GM12872 (cell line): ENCODE measurements around the gene JAZF1.

Experiments
- TF ChIP-seq, protein P1 (sequence below): IDR thresholded peaks from 3 replicates; pipeline ENCODE4 v1.5.1; 2011; ENCODE audit warnings: low read depth, mild to moderate bottlenecking, low read length, moderate library complexity; ENCODE audit not compliant: insufficient read depth

JAZF1 gene

DNA sequence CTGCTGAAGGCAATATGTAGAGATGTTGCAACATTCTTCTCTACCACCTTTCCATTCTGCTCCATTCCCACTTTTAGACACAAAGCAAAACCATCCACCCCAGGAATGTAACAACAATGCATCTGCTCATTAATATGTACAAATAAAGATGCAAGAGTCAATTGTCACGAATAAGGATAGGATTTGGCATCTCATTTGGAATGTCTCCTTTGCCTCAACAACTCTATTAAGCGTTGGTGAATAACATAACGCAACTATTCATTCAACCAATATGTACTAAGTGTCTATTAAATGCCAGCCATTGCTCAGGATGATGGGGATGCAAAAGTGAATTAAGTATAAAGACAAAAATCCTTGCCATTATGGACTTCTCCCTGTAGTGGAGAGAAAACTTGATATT is 152.1 kb downstream of the JAZF1 start:
- TF ChIP-seq, protein P1, sequence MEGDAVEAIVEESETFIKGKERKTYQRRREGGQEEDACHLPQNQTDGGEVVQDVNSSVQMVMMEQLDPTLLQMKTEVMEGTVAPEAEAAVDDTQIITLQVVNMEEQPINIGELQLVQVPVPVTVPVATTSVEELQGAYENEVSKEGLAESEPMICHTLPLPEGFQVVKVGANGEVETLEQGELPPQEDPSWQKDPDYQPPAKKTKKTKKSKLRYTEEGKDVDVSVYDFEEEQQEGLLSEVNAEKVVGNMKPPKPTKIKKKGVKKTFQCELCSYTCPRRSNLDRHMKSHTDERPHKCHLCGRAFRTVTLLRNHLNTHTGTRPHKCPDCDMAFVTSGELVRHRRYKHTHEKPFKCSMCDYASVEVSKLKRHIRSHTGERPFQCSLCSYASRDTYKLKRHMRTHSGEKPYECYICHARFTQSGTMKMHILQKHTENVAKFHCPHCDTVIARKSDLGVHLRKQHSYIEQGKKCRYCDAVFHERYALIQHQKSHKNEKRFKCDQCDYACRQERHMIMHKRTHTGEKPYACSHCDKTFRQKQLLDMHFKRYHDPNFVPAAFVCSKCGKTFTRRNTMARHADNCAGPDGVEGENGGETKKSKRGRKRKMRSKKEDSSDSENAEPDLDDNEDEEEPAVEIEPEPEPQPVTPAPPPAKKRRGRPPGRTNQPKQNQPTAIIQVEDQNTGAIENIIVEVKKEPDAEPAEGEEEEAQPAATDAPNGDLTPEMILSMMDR: no peak

DNA sequence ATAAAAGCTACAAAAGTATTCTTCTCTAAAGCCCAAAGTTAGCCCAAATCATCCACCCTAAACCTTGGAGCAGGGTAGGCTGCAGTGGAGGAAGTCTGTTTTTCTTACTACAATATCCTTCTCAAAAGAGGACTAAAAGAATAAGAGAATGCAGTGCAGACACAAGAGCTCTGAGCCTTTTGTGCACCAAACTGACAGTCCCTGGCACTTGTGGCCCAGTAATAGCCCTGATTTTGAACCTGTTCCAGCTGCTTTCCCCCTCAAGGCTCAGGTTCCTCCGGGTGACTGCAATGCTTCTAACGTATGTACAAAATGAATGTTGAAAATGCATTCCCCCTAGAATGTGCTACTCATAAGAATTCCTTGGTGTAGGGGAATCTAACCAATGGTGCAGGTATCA is 154.4 kb downstream of the JAZF1 start:
- TF ChIP-seq, protein P1: no peak

DNA sequence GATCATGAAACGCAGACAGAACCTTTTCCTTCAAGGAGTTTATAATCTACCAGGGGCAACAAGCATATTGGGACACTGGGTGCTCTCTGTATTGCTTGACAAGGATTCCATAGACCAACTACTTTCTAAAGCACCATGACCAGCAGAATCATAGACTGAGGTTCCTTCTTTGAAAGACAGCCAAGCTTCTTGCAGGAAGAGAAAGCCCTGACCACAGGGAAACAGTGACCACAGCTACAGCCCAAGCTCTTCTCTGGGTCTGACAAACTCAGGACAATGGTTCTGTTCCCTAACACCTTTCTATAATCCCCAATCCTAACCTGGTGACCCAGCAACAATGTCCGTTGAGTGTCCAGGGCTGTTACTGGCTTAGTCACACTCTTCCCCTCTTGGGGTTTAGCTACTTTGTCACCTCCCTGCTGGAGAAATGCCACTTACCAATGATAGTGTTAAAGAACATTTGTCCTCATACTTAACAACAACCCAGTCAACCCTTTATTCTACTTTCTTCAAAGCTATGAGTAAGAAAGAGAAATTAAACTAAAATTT is 155.7 kb downstream of the JAZF1 start:
- TF ChIP-seq, protein P1: no peak

DNA sequence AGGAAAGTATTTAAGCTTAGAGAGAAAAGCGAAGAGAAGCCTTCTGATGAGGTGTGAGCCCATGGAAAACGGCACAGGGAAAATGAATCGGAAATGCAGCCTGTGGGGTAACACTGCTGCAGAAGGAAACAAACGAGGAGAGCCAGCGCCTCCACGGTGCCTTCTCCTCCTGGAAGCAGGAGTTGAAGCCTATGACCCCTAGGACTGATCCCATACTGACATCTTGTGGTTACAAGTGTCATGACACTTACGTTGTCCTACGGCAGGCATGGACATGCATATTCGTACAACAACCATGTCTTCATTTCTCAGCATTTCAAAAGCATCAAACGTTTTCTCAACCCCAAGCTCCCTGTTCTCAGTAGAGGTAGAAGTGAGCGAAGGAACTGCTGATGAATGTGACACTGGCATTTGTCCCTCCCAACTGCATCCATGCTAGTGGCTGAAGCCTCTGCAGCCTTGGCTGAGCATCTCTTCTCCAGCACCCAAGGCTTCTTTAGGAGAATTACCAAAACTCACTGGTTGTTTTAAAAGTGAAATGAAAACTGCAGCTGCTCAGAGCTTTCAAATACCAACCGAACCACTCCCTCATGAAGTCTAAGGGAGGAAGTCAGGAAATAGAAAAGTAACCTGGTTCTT is 160.2 kb downstream of the JAZF1 start:
- TF ChIP-seq, protein P1: peak; percentile 91

DNA sequence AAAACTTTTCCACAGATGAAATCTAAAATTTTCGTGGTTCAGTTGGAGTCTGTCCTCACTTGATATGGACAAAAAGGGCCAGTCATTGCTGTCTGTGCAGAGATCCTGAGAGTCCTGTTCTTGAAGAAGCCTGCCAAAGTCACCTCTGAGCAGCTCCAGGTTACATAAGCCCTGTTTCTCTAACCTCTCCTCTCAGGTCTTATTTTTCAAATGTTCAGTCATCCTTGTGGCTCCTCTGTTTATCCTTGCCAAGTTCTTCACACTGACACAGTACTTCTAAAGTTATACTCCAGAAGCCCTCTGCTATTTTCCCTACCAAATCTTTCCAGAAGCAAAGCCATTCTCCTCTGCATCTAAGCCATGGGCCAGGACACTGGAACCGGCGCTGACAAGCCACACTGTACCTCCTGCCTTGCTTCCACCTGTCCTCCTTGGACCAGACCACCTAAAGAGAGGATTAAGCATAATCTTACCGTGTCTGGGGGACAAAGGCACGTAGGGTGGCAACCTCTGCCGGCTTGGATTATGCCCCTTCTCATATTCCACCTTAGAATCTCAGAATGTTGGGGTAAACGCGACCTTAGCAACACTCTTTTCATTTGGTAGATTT is 161.6 kb downstream of the JAZF1 start:
- TF ChIP-seq, protein P1: no peak

DNA sequence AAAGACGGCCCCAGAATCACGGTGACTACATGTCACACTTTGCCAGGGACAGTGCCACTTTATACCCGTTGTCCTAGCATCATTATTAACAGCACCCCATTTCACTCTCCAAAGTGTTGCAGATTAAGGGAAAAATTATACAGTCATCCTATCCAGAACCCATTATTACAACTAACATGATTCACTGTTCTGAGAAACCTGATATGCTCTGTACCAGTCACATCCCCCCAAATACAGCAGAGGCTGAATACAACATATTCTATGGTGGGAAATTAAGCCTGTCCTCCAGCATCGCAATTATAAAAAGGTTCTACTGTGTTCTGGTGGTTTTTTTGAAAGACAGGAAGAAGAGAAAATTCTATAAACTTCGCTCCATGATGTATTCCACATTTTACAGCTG is 162.1 kb downstream of the JAZF1 start:
- TF ChIP-seq, protein P1: no peak

DNA sequence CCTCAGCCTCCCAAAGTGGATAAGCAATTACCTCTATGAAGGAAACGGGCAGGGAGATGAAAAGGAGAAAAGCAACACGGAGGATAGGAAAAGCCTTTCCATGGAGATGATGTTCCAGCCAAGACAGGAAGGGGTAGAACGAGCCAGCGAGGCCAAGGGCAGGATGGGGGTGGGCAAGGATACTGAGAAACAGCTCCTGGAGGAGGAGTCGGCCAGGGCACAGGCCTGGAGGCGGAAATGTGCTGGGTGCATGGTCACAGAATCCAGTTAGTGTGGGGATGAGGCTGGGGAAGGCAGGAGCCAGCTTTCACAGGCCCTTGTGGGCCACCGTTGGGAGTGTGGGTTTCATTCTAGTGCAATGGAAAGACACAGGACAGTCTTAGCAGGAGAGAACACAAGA is 162.6 kb downstream of the JAZF1 start:
- TF ChIP-seq, protein P1: no peak
